GM21529 (cell line): ENCODE results near the gene TMEM183A.
A peak's percentile ranks its signal among the peaks of the same experiment; 100 is the strongest.

Experiments
- ATAC-seq: cut with Tn5 transposase; IDR thresholded peaks from one replicate; pipeline ENCODE4 v1.9.1; 2021; ENCODE audit not compliant: unreplicated experiment

Gene TMEM183A, protein sequence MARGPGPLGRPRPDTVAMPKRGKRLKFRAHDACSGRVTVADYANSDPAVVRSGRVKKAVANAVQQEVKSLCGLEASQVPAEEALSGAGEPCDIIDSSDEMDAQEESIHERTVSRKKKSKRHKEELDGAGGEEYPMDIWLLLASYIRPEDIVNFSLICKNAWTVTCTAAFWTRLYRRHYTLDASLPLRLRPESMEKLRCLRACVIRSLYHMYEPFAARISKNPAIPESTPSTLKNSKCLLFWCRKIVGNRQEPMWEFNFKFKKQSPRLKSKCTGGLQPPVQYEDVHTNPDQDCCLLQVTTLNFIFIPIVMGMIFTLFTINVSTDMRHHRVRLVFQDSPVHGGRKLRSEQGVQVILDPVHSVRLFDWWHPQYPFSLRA

DNA sequence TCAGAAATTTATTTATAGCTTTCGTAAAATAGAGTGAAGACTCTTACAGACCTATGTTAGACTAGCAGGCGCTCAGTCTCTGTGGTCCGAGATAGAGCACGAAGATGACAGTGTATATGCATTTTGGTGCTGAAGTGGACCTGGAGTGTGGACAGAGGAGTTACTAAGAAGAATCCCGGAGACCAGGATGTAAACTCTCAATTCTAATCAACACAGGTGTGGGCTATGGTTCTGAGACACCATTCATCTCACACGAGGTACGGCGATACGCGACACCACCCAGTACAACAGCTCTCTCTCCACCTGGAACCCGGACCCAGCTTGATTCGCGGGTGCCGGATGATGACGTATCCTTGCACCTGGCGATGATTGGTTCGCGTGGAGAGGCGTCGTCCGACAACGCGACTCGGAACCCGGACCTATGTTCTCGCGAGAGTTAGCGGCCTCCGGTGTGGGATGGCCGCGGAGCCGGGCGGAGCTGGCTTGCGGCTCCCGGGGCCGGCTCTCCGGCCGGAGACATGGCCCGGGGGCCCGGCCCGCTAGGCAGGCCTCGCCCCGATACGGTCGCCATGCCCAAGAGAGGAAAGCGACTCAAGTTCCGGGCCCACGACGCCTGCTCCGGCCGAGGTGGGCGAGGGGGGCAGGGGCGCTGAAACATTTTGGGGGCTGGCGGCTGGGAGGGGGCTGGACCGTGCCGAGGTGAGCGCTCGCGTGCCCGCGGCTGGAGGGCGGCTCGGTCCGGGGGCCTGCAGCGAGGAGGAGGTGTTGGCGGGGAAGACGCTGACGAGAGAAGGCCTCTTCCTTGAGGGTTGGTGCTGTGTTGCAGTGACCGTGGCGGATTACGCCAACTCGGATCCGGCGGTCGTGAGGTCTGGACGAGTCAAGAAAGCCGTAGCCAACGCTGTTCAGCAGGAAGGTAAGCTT lies at the start of gene TMEM183A:
TMEM183A (plus strand) TSS at position 427 of the 924 bp plus-strand sequence; CDS start at position 519, 92 bp downstream.
- peak; percentile 92 for ATAC-seq

DNA sequence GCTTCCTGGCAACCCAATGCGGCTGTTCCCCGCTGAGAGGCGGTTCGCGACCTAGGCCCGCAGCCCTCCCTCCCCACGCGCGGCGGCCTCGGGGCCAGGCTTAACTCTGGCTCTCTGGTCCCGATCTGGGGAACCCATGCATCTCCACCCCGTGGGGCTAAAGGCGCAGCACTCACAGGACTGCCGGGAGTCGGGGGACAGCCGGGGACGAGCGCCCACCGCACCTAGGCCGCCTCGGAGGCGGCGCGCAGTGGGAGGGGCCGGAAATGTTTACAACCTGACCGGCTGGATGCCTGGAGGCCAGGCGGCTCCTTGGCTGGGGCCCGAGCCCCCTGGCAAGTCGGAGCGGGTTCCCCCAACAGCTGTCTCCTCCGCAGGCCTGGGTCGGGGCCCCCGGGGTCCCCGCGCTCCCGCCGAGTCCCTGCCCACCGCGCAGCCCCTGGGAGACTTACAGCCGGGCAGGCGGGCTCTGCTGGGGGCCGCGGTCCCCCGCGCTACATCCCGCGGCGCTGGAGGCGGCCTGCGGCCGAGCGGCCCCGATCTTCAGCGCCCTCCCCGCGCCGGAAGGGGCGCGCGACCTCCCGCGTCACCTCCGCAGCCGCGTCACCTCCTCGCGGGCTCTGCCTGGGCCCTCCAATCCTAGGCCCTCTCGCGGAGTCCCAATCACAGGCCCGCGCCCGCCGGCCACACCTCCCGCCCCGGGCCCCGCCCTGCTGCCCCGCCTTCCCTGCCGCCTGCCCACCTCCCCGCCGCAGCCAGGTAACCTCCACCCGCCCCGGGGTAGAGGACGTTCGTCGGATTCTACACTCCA lies 49.2 kb upstream of the TMEM183A start, which contains the start of gene ADIPOR1:
ADIPOR1 (minus strand) TSS at position 580 of the 811 bp plus-strand sequence. CDS start 7,242 bp downstream, outside the sequence.
- ATAC-seq, result peak; percentile 99

DNA sequence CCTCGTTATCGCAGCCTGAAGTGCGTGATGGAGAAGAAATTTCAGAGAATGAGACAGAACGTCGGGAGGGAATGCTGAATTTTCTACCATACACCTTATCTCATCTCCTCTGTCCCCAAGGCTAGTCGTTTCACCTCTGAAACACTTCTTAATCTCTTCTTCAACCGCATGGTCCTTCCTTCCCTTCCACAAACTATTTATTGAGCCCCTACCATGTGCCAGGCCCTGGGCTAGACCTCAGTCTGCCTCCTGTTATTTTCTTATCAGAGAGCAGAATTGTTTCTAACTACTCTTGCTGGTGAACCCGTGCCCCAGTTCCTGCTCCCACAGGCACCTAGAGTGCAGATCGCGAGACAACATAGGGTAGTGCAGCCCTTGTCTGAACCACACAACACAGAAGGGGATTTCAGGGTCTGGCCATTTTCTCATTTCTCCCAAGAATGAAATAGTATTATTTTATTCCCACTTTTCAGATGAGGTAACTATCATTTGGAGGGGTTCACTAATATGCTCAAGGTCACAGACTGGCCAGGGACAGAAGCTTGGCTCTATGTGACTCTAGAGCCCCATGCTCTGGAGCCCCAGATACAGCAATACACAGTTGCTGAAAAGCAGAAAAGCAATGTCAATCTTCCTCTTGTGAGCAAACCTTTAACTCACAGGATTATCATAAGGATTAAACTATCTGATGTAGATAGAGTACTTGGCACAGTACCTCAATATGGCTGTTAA lies 48.5 kb upstream of the TMEM183A start:
- ATAC-seq, result no peak

DNA sequence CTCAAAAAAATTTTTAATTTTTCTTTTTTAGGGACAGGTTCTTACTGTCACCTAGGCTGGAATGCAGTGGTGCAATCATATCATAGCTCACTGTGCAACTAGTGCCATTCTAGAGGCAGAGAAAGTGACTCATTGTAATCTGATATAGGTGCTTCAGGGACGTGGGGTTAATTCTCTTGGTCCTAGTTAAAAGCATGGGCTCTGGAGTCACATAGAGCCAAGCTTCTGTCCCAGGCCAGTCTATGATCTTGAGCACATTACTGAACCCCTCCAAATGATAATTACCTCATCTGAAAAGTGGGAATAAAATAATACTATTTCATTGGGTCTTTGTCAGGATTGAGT lies 47.9 kb upstream of the TMEM183A start:
- ATAC-seq, result no peak

DNA sequence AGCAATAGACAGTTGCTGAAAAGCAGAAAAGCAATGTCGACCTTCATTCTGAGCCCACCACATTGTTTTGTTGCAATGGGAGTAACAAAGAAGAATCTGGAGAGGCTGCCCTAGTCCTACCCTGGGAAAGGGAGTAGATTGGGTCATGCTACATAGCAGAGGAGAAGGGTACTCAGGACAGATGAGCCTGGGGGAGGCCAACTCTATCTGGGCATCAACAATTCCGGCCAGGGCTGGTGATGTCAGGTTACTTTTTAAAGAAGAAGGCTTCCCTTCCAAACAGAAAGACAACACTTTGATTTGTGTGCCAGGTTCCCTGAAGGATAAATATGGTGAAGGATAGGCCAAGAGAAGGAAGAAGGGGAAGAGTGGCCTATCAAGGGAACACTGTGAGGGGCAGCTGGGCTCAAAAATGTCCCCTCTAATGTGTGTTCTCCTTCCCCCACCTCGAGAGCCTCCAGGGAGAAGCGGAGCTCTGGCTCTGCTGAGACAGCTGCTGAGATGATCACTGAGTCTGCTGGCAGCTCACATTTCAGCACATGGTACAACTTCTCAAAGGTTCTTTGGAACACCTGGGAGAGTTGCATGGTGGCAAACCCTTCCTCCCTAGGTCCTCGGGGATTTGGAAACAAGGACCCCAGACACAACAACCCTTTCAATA lies 45.8 kb upstream of the TMEM183A start:
- no peak for ATAC-seq

DNA sequence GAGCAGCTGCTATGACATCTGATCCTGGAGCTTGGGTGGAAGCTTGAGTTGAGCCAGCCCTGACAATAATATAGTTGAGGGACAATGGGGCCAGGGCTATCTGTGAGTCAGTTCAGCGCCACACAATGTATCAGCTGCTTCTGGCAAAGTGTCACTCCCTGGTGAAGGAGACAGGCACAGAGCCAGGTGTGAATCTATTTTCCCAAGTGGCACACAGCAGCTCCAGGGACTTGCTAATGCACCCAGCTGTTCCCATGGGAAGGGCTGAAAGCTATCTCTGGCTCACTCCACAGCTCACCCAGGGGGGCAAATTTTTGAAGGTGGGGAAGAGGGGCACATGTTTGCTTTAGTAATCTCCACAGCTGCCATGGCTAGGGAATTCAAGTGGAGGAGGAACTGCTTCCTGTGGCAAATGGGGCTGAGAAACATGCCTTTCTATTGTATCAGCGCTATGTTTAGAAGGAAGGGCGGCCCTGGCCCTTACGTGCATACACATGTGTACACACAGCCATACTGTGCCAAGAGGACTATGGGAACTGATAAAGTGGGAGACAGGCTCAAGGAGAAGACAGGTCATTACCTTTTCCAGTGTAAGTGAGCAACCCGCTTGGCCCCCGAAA lies 42.3 kb upstream of the TMEM183A start:
- no peak for ATAC-seq

DNA sequence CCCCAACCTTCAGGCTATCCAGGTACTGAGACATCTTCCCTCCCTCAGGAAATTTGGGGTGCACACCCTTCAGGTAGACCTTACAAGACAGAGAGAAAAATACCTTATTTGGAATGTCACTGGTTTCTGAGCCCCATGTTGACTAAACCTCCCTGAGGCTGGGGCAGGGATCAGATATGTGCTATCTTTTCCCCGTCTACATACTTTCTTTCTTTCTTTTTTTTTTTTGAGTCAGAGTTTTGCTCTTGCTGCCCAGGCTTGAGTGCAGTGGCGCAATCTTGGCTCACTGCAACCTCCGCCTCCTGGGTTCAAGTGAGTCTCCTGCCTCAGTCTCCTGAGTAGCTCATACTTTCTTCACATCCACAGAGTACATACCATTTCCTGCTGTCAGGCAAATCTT lies 41.8 kb upstream of the TMEM183A start:
- ATAC-seq, result no peak

DNA sequence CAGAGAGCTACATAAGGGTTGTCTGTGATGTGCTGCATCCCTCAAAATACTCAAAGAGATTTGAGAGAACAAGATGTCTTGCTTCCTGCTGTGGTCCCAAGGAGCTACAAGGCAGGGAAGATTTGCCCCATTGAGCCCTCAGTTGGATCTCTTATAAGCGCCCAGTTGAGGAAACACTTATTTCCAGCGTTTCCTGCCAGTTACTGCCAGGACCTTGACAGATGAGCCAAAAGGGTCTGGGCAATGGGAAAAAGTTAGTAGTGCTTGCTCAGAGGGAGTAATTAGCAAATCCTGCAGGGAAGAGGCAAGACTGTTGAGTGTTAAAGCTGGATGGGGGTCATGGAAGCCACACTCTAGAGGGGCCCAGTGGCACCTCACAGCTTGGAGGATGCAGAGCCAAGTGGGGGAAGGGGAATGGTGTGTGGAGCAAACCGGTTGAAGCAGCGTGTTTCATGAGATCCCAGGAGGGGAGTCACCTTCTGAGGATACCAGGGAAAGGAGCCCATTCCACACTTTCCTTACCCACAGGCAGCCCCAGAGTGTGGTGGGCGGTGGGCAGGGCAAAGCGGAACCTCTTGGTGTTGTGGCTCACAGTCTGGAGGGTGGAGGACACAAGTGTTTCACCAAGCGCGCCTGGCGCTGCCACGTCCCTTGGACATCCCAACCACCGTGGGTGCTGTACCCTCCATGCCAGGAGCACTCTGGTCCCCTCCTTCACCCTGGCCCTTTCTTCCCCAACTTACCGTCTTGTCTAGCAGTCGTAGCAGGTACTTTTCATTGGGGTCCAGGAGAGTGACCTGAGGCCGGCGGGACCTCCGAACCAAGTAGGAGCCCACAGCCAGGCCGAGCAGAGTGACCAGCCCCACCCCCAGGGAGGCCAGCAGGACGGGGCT lies 40.9 kb upstream of the TMEM183A start:
- ATAC-seq, result no peak

DNA sequence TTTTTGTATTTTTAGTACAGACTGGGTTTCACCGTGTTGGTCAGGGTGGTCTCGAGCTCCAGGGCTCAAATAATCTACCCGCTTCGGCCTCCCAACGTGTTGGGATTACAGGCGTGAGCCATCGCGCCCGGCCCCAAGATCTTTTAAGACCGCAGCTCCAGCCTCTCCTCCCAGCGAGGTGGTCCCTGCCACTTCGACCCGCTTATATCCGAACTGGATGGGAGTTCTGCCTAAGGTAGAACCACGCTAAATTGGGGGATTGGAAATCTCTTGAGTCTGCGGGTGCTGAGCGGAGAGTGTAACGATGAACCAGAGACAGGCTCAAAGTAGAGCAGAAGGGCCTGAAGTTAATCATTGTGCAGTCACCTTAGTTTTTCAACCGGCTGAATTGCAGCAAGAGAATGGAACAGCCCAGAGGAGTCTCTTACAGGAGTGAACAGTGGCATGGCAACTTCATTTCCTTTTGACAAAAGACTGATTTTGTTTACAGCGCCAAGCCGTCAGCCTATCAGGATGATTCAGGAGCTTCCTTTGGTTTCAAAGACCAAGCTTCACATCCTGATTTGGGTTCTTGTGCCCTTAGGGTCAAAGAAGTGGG lies 39.4 kb upstream of the TMEM183A start:
- no peak for ATAC-seq

DNA sequence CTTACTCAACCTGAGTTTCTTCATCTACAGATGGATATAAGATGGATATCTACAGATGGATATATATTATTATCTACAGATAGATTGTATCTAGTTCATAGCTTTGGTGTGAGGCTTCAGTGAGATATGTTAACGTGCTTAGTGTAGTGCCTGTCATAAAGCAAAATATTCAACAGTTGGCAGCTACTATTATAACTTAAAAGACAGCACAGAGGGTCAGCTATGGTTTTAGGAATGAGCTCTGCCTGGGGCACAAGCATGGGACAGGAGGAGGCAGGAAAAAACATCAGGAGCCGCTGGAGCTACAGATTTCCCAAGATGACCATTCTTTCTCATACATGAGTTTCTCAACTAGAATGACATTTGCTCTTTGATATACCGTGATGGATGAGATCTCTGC lies 38.8 kb upstream of the TMEM183A start:
- no peak for ATAC-seq

DNA sequence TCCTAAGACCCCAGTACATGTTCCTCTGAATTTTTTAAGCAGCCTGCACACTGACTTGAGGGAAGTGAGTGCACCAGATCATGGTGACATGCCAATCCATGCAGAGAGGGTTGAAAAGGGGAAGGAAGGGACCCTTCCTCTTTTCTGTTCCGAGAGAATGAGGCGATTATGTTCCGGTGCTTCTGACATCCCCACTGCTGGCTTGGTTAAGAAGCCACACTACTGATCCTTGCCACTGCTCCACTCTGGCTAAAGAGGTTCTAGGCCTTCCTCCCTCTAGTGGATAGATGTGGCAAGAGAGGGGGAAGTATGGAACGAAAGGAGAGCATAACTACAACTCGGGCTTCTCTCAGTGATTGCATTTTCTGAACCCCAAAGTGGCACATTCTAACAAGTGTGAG lies 38.3 kb upstream of the TMEM183A start:
- peak; percentile 67 for ATAC-seq

DNA sequence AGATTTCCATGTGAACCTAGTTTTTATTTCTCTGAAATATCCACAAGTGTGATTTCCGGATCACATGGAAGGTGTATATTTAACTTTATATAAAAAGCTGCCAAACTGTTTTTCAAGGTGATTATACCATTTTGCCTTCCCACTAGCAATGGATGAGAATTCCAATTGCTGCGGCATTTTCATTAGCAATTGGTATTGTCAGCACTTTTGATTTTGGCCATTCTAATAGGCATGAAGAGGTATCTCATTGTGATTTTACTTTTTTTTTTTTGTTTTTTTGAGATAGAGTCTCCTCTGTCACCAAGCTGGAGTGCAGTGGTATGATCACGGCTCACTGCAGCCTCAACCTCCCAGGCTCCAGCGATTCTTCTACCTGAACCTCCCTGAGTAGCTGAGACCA lies 35.1 kb upstream of the TMEM183A start:
- no peak for ATAC-seq

DNA sequence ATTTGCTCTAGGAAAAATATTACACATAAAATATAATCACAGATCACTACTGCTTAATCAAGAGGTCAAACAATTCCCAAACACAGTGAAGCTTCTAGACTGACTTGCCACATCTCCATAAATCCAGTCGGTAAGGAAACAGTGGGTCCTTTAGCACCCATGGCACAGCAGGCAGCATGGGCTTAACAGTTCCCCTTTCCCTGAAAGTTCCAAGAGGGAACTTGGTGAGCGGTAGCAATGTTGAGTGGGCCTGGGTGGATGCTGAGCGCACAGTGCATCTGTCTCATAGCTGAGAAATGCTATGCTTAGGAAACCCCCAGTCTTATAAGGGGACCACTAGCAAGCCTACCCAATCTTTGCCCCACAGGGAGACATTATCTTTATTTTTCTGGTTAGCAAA lies 32.3 kb upstream of the TMEM183A start:
- no peak for ATAC-seq

DNA sequence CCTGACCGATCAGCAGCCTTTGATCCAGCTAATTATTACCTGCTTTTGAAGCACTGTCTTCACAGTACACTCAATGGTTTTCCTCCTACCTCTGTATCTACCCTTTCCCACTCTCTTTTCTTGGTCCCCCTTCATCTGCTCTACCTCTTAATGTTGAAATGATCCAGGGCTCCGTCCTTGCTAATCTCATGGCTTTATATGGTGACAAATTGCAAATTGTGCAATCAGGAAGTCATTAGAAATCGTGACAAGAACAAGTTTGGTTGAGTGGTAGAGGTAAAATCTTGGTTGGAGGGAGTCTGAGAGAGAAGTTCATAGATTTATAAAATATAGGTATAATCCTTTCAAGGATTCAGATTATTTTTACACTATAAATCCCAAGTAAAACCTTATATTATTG lies 30.5 kb upstream of the TMEM183A start:
- ATAC-seq, result no peak

DNA sequence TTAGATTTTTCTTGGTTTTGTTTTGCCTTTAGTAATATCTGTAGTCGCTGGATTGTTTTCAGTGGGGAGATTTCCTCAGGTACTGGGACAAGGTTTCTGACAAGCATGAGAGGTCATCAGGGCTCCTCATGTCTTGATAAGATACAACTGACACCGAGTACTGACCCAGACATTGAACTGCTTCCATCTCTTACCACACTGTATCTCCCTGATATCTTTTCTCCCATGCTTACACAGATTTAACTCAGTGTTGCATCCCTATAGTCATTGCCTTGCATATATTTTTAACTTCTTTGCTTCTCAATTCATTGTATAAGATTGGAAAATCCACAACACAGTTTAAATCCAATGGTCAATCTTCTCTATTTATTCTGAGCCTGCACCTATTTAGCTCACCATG lies 27.7 kb upstream of the TMEM183A start:
- no peak for ATAC-seq

DNA sequence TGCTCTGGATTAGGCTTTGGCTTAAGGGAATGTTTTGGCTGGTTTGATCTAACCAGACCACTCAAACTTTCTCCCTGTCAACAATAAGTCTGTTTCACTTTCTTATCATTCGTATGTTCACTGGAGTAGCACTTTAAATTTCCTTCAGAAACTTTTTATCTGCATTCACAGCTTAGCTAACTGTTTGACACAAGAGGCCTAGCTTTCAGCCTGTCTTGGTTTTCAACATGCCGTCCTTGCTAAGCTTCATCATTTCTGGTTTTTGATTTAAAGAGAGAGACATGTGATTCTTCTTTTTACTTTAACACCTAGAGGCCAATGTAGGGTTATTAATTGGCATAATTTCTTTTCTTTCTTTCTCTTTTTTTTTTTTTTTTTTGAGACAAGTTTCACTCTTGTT lies 25.2 kb upstream of the TMEM183A start:
- no peak for ATAC-seq

DNA sequence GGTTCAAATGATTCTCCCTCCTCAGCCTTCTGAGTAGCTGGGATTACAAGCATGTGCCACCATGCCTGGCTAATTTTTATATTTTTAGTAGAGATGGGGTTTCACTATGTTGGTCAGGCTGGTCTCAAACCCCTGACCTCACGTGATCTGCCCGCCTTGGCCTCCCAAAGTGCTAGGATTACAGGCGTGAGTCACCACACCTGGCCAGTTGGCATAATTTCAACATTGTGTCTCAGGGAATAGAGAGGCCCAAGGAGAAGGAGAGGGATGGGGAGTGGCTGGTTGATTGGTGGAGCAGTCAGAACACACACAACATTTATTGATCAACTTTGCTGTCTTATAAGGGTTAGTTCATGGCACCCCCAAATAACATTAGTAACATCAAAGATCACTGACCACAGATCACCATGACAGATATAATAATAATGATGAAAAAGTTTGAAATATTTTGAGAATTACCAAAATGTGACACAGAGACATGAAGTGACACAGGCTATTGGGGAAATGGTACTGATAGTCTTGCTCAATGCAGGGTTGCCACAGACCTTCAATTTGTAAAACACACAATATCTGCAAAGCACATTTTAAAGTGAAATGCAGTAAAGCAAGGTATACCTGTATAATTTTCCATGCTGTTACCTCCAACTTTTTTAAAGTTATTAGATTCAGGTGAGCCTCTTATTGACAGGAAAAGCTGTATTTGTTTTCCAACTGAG lies 24.3 kb upstream of the TMEM183A start:
- no peak for ATAC-seq
